Large intestine (tissue), 3 donors: ENCODE data around the gene ADK. TPM values are rescaled to one million over a fixed set of nuclear protein-coding genes. Genes with fewer than 3 reads are reported as not detected.
"Not testable (repeated sequence)": the region's sequence is repeated elsewhere in the genome, so short reads cannot be mapped to it uniquely, and the experiment has no call there.

ENCODE experiments used
- DNase-seq, 2 donors: peaks; one replicate each; pipeline versions ENCODE4 v3.0.0 to v3.0.0-alpha.2; 2013
- H3K27ac ChIP-seq: one replicate; pipeline ENCODE4 v1.5.1; 2013; ENCODE audit warnings: low read length
- H3K27me3 ChIP-seq: 2 replicates; pipeline ENCODE4 v1.6.1; 2013; ENCODE audit warnings: low read length; ENCODE audit not compliant: control insufficient read depth, insufficient read depth
- H3K36me3 ChIP-seq: 2 replicates; pipeline ENCODE4 v1.6.1; 2013; ENCODE audit warnings: low read length; ENCODE audit not compliant: control insufficient read depth, insufficient read depth
- H3K4me1 ChIP-seq: one replicate; pipeline ENCODE4 v1.6.1; 2013; ENCODE audit warnings: low read length; ENCODE audit not compliant: control insufficient read depth, insufficient read depth
- H3K4me3 ChIP-seq: one replicate; pipeline ENCODE4 v1.5.1; 2013; ENCODE audit warnings: low read length
- H3K9me3 ChIP-seq: one replicate; pipeline ENCODE4 v1.6.1; 2013; ENCODE audit warnings: mild to moderate bottlenecking, low read depth, low read length, moderate library complexity; ENCODE audit not compliant: control insufficient read depth
- WGBS: methylation state at CpG from one replicate; pipeline ENCODE4 v1.1.5; 2013; ENCODE audit warnings: low lambda C conversion rate; ENCODE audit not compliant: insufficient coverage; 5-methylcytosine and 5-hydroxymethylcytosine counted together
- polyA plus RNA-seq: library from polyadenylated mRNA; unstranded; fragments of 120-200 nt; gene quantifications from one replicate; pipeline ENCODE4 v1.2.1, GENCODE V29; 2013

The ADK gene
- polyA plus RNA-seq, 1 donor = 30.1 TPM

- no peaks in the 10 kb centered on the region for H3K9me3 ChIP-seq
- H3K27ac ChIP-seq = no peak overlapping the region
- no peak overlapping the region for H3K4me3 ChIP-seq
- DNase-seq = no peak
- H3K4me1 ChIP-seq = no peaks in the 10 kb centered on the region
- H3K36me3 ChIP-seq = no peaks in the 10 kb centered on the region
- WGBS = no CpG with 5 or more reads among the region's 1 CpG
- no peaks in the 10 kb centered on the region for H3K27me3 ChIP-seq
Observed at GRCh38 chr10:74433993-74434392, 283.0 kb downstream of the ADK start.

- no peaks in the 10 kb centered on the region for H3K4me1 ChIP-seq
- H3K27me3 ChIP-seq = no peaks in the 10 kb centered on the region
- H3K36me3 ChIP-seq = no peaks in the 10 kb centered on the region
- 100% methylated on average over 1 of the region's 1 CpG for WGBS
- no peak for DNase-seq
- no peak overlapping the region for H3K27ac ChIP-seq
- H3K9me3 ChIP-seq = no peaks in the 10 kb centered on the region
- H3K4me3 ChIP-seq = no peak overlapping the region
Observed at GRCh38 chr10:74434547-74434946, 283.5 kb downstream of the ADK start.

- no peak overlapping the region for H3K4me3 ChIP-seq
- DNase-seq = no peak
- H3K4me1 ChIP-seq = no peaks in the 10 kb centered on the region
- H3K27me3 ChIP-seq = no peaks in the 10 kb centered on the region
- no peaks in the 10 kb centered on the region for H3K9me3 ChIP-seq
- WGBS = 94% methylated on average over 3 of the region's 3 CpGs
- no peaks in the 10 kb centered on the region for H3K36me3 ChIP-seq
- H3K27ac ChIP-seq = no peak overlapping the region
Observed at GRCh38 chr10:74436523-74437170, 285.6 kb downstream of the ADK start.

DNA sequence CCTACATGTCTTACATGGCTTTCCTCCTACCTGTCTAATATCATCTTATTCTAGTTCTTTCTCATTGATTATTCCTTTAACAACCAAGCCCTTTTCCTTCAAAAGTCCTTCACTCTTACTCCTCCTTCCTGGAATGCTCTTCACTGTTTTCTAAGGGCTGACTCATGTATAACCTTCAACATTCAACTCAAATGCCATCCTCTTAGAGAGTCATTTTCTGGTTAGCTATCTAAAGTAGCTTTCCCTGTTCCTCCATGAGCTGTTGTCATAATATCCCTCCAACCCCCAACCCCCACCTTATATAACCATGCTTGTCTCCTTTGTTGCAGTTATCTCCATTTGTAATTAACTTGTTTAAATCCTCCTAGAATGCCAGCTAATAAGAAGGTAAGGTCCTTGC is 286.8 kb downstream of the ADK start:
- no peak for DNase-seq
- Histone ChIP-seq H3K27ac (no peak overlapping the region), H3K36me3 (no peaks in the 10 kb centered on the region), H3K9me3 (no peaks in the 10 kb centered on the region), H3K27me3 (no peaks in the 10 kb centered on the region), H3K4me3 (no peak overlapping the region), H3K4me1 (no peaks in the 10 kb centered on the region)

GRCh38 chr10:74439213-74439612 is 288.2 kb downstream of the ADK start:
- no CpG with 5 or more reads among the region's 1 CpG for WGBS
- H3K27me3 ChIP-seq = no peaks in the 10 kb centered on the region
- no peak overlapping the region for H3K4me3 ChIP-seq
- H3K36me3 ChIP-seq = no peaks in the 10 kb centered on the region
- DNase-seq = peak in 1 of 2 donors; percentile 26
- no peaks in the 10 kb centered on the region for H3K4me1 ChIP-seq
- H3K9me3 ChIP-seq = no peaks in the 10 kb centered on the region
- H3K27ac ChIP-seq = no peak overlapping the region

DNA sequence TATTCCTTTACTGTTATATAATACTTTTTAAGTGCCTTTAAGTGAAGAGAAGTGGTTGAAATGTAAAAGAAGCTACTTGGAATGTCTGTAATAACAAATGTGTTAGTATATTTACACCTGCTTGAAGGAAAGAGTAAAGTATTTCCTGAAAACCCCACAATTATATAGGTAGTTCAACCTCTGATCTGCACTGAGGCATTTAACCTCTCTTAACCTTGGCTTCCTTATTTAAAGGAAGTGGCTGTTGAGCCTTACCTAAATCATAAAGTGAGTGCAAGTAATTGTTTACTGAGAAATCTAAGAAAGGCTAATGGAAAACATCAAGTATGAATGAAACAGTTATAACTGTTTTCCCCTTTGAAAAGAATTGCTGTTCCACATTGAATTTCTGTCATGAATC is 294.5 kb downstream of the ADK start:
- H3K9me3 ChIP-seq = no peaks in the 10 kb centered on the region
- H3K4me1 ChIP-seq = no peaks in the 10 kb centered on the region
- no peak overlapping the region for H3K27ac ChIP-seq
- H3K36me3 ChIP-seq = no peaks in the 10 kb centered on the region
- no peaks in the 10 kb centered on the region for H3K27me3 ChIP-seq
- no peak for DNase-seq
- H3K4me3 ChIP-seq = no peak overlapping the region

- DNase-seq = no peak
- H3K4me1 ChIP-seq = no peaks in the 10 kb centered on the region
- no peaks in the 10 kb centered on the region for H3K9me3 ChIP-seq
- H3K27me3 ChIP-seq = no peaks in the 10 kb centered on the region
- no peaks in the 10 kb centered on the region for H3K36me3 ChIP-seq
- no peak overlapping the region for H3K27ac ChIP-seq
- H3K4me3 ChIP-seq = no peak overlapping the region
Observed at GRCh38 chr10:74450602-74451001, 299.6 kb downstream of the ADK start.

- no peaks in the 10 kb centered on the region for H3K9me3 ChIP-seq
- no peaks in the 10 kb centered on the region for H3K4me1 ChIP-seq
- WGBS = 83% methylated on average over 1 of the region's 1 CpG
- no peak overlapping the region for H3K4me3 ChIP-seq
- H3K36me3 ChIP-seq = no peaks in the 10 kb centered on the region
- H3K27ac ChIP-seq = no peak overlapping the region
- H3K27me3 ChIP-seq = no peaks in the 10 kb centered on the region
- no peak for DNase-seq
Observed at GRCh38 chr10:74451127-74451829, 300.3 kb downstream of the ADK start.

DNA sequence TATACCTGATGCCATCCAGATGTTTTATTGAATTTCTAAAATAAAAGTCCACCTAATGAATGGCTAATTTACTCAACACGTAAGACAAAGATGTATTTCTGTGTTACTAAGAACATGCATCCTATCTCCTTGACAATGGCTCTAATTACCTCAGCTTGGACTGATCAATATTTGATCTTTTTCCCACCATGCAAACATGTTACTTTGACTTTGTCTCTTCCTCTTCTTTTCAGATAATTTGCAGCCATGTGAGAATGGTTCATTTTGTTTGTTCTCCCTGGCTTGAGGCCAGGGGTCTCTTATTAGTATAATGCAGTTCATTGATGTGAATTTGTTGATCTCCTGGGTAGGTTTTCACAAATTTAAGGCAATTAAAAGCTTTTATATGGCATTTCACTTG is 302.1 kb downstream of the ADK start:
- Histone ChIP-seq H3K27ac (no peak overlapping the region), H3K4me3 (no peak overlapping the region), H3K27me3 (no peaks in the 10 kb centered on the region), H3K36me3 (no peaks in the 10 kb centered on the region), H3K4me1 (no peaks in the 10 kb centered on the region), H3K9me3 (no peaks in the 10 kb centered on the region)
- DNase-seq = no peak
- 86% methylated on average over 1 of the region's 1 CpG for WGBS

DNA sequence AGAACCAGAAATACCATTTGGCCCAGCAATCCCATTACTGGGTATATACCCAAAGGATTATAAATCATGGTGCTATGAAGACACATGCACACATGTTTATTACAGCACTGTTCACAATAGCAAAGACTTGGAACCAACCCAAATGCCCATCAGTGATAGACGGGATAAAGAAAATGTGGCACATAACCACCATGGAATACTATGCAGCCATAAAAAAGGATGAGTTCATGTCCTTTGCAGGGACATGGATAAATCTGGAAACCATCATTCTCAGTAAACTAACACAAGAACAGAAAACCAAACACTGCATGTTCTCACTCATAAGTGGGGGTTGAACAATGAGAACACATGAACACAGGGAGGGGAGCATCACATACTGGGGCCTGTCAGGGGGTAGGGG is 306.5 kb downstream of the ADK start:
- not testable (repeated sequence) for H3K4me3 ChIP-seq, H3K27me3 ChIP-seq, H3K9me3 ChIP-seq, H3K4me1 ChIP-seq, DNase-seq, H3K36me3 ChIP-seq, H3K27ac ChIP-seq
- WGBS = no CpG with 5 or more reads among the region's 1 CpG

GRCh38 chr10:74460812-74461211 is 309.8 kb downstream of the ADK start:
- no peak for DNase-seq
- H3K4me3 ChIP-seq = no peak overlapping the region
- H3K9me3 ChIP-seq = no peaks in the 10 kb centered on the region
- no peaks in the 10 kb centered on the region for H3K36me3 ChIP-seq
- no peak overlapping the region for H3K27ac ChIP-seq
- WGBS = 100% methylated on average over 1 of the region's 1 CpG
- H3K4me1 ChIP-seq = no peaks in the 10 kb centered on the region
- no peaks in the 10 kb centered on the region for H3K27me3 ChIP-seq
